Measurements from ENCODE around the gene SPA17.

GRCh38 chr11:124724979-124725718, 51.4 kb downstream of the SPA17 start:
- TF ChIP-seq CTCF (IDR thresholded peaks at IDR 0.05; ENCODE audit: low read depth, low read length) (no peak), POLR2A (IDR thresholded peaks at IDR 0.05; ENCODE audit: extremely low read depth, insufficient read length) (no peak), MAX (IDR thresholded peaks at IDR 0.05; ENCODE audit: low read depth, low read length) (no peak), MYC (IDR thresholded peaks at IDR 0.05; ENCODE audit: low read depth, low read length) (no peak; the same call in 1 of the 2 replicates)
